SK-N-DZ (cell line): Measurements from ENCODE around the gene PORCN. TPM values are rescaled to one million over a fixed set of nuclear protein-coding genes. Genes with fewer than 3 reads are reported as not detected.

Experiments
- DNase-seq: peaks from one replicate; pipeline ENCODE4 v3.0.0-alpha.2; 2015; ENCODE audit warnings: low spot score
- polyA plus RNA-seq, 2 experiments: library from polyadenylated mRNA; depleted of rRNA; stranded (reverse); fragments of >200 nt; gene quantifications; 2 replicates each; pipeline ENCODE4 v1.2.3, GENCODE V29; 2014

The PORCN gene
- polyA plus RNA-seq (2014; cell fraction: cytosol; rRNA removed): 9.7 and 12.9 TPM in 2 replicates
- polyA plus RNA-seq (2014; cell fraction: nucleus; rRNA removed): 18.7 and 28.0 TPM in 2 replicates

DNA sequence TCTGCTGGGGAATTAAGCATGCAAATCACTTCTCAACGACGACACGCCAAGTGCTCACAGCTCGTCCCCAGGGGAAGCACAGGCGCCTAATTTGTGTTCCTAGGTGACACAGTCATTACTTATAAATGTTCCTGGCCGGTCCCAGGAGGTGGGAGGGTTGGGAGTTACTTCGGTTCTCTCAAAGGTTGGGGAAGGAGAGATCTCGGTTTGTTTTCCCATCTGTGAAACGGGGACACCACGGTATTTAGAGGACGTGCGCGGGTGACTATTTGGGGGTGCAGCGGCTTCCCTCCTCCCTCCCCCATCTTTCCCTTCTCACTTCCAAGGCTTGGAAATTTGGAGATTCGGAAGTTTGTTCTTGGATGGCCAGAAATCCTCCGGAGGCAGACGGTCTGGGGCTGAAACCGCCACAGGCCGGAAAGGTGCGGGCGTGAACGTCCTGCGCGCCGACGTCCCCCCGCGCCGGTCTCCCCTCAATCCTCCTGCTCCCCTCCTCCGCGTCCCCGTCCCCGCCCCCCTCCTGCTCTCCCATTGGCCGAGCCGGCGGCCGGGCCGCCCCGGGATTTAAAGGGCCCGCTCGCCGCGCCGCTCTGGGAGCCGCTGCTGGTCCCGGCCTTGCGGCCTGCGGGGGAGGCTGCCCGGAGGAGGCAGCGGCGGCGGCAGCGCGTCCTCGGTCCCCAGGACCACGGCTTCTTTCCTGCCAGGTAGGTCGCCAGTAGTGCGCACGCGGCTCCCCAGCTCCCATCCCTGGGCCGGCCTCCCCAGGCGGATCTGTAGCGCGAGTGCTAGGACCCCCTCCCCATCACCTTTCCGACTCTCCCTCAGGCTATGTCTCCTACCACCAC is at the start of gene PORCN:
Gene PORCN (plus strand): TSS at position 593 of the 845 bp plus-strand sequence. CDS start 829 bp downstream, outside the sequence.
- DNase-seq: peak; percentile 47

DNA sequence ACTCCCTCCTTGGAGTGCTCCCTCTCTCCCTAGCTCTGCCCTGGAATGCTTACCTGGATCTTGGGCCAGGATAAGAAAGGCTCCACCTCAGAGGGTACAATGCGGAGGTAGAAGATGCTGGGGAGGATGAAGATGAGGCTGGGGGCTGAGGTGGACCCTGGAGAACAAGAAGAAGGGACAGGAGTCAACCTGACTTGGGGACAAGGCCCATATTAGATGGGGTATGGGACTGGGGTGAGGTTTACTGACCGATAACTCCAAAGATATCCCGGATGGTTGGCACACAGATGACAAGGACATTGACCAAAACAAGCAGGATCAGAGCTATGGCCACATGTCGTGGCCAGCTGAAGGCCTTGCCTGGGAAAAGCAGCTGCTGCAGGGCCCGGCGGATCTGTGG is 49.3 kb upstream of the PORCN start:
- no peak for DNase-seq

DNA sequence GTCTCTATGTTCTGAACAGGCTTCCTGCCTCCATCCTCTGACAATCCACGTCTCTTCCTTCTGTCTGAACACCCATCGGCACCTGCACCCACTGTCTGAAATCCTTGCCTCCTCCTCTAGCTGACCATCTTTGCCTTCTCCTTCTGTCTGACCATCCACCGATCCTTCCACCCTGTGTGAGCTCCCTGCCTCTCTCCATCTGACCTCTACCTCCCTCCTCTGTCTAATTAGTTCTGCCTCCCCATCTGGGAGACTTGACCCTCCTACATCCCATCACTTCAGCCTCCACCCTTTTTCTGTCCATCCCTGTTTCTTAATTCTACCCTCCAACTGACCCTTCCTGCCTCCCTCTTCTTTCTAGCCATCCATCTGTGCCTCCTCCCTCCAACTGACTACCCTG is 48.8 kb upstream of the PORCN start:
- DNase-seq: no peak

DNA sequence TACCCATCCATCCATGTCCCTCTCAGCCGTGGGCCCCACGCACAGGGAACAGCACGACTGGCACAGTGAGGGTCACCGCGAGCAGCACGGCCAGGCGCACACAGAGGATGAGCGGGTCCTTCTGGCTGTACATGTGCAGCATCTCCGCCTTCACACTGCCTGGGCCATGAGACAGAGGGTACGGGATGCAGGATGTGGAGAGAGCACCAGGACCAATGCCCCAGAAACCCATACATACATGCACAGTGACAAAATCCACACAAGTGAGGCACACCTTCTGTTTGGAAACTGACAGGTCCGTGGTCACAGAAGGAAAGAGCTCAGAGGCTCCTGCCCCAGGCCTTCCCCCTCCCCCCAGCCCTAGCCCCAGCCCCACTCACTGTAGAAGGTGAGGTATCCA is 48.2 kb upstream of the PORCN start:
- DNase-seq: no peak

DNA sequence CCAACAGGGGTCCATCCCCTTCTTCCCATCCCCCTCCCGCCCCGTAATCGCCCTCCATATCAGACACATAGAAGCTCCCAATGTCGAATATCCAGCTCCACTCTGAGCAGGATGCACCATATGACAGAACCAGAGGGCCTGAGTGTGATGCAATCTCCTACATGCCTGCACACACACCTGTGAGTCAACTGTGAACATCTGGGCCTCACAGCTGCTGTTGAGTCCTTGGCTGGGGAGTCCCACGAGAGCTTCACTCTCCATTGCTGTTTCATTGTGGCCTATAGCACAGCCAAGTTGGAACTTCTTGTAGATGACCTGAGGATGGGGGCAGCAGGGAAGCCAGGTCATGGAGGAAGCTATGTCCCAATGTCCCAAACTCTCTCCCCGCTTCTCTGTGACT is 47.0 kb upstream of the PORCN start:
- no peak for DNase-seq

DNA sequence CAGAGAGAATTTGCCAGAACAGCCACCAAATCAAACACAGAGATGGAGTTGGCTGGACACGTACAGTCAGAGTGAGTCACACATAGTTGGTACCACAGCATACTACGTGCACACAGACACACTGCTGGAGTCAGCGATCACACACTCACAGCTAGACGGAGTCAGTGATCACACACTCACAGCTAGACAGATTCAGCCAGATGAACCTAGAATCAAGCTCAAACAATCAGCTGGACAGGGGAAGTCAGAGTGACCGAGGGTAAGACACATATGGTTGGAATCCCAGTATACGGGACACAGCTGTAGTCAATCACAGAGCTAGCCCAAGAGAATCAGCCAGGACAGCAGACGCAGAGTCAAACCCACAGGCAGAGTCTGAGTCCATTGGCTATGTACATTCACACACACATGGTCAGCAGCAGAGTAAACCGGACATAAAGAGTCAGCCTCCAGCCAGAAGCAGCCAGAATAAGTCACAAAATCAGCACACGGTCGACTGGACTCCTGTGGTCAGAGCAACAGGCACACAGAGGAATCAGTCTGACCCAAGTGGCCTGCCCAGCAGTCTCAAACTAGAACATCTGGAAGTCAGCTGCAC is 43.4 kb upstream of the PORCN start:
- DNase-seq: no peak

DNA sequence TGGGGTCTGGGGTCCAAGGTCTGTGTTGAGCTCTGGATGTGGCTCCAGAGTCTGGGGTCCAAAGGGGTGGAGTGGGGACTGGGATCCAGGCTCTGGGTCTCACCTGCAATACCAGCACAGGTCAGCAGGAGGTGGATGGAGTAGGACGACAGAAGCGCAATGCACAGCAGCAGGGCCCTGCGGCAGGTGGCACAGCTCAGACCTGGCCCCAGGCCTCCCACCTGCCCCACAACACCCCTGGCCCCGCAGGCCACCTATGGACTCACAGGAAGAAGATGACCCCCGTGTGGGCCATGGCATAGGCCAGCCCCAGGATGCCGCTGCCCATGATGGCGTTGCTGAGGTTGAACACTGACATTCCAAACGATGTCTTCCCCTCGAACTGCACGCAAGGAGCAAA is 42.1 kb upstream of the PORCN start:
- no peak for DNase-seq

DNA sequence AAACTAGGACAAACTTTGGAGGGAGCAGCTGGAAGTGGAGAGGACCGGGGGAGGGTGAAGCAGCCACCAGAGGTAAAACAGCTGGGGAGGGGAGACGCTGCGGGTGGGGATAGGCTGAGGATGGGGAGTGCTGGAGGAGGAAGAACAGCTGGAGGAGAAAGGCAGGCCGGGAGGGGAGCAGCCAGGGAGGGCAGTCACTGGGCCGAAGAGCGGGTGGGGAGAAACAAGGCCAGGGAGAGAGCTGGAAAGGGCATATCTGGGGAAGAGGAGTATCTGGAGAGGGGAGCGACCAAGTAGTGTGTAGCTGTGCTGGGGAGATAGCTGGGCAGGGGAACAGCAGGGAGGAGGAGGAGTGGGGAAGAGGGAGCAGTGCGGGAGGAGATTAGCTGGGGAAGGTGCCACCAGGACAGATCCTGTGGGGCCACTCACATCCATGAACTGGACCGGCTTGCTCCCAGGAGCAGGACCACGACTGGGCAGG is 41.5 kb upstream of the PORCN start:
- no peak for DNase-seq

DNA sequence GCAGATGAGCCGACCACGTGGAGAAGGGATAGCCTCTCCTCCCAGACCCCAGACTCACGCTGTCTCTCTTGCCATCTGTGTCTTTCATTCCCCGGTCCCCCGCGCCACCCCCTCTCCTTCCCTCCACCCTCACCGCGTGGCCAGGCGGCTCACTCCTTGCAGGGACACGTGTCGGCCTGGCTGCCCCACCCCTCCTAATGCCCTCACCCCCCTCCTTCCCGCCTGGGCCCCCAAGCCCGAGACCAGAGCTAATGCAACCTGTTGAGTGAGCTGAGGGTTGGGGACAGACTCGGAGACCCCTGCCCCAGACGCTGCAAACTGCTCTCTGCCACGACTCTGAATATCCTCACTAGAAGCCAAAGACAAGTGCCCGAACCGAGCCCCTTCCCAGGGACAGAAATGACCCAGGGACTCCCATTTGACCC is 40.5 kb upstream of the PORCN start:
- peak; percentile 30 for DNase-seq

DNA sequence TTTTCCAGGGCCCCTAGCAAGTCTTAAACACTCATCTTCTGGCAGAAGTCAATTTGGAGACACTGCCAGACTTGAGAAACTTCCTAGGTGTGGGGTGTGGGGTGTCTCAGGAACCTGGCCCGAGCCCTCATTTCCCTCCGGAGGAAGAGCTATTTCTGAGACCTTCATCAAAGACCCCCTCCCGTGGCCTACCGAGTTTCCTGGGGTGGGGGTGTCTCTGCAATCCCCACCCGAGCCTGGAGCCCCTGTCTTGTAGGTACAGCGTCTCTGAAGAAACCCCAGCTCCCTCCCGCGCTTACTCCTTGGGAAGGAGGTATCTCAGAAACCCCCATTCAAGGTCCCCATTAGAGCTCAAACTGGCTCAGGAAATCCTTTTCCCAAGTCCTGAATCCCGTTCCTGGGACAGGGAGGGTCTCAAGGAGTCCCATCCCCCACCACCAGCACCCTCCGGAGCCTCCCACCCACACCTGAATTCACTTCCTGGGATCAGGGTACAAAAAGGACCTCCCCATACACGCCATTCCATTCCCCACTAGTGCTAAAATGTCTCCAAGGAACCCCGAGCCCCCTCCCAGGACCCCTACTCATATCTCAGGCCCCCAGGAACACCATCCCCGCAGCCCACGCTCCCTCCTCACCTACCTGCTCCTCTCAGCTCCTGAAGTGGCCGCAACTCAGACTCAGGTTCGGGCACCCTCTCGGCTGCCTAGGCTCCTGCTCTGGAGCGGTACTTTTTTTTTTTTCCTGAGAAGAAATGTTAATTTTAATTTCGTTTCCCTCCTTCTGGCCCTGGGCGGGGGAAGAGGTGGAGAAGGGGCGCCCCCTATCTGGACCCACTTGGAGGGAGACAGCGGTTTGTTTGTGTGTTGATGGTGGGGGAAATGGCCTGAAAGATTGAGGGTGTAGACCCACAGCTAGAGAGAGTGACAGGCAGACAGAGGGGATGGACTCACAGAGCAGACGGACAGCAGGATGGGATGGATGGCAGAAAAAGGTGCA is 39.8 kb upstream of the PORCN start:
- no peak for DNase-seq

DNA sequence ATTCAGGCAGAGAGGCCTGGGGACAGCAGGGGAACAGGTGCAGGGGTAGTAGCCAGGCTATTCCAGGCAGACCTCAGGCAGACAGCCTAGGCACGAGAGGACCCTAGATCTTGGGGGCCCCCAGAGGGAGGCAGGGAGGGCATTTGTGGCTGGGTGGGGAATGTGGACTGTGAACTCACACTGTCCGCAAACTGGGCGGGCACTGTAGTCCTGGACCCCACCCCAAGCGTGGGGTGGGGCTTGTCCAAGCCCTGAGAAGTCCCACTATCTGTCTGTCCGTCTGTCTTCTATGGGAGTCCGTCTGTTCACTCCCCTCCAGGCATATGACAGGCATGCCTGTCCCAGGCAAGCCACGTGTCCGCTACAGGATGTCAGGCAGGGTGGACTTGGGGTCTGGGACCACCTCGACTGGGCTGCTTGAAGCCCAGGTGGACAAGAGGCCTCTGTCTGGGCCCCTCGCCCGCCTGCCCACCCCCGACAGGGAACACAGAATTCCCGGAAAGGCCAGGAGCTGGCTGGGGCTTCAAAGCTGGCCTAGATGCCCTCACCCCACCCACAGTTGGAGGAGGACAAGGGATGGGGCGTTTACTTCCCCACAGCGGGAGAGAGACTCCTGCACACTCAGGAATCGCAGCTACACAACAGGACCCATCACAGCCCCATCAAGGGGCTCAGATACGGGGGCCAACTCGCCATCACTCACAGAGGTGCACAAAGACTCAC is 38.5 kb upstream of the PORCN start, which contains the start of gene SLC38A5:
Gene SLC38A5 (minus strand): TSS at position 151 of the 723 bp plus-strand sequence. CDS start 2,336 bp downstream, outside the sequence.
- DNase-seq: no peak

DNA sequence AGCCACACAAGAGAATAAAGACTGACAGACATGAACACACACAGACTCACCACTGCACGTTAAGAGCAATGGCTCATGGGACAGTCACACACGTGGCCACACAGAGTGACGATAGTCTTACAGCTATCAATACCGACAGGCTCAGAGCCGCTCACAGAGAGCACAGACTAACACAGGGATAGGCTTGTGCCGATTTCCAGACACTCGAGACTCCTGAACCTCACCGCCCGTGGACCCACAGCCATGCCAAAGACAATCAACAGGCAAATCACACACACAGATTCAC is 38.0 kb upstream of the PORCN start:
- no peak for DNase-seq

DNA sequence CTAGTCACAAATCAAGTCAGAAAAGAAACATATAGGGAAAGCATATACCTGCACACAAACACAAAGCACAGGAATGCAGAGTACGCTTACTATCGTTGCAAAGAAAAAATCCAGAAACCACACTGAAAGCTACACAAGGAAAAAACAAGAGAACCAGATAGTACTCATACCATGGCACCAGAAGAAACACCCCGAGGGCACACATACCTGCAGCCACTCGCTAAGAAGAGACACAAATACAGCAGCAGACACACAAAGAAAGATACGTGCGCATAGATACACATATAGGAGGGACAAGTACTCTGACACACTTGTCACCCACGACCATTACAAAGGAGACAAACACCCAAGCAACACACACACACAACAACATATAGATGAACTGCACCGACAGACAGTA is 37.3 kb upstream of the PORCN start:
- DNase-seq: no peak

DNA sequence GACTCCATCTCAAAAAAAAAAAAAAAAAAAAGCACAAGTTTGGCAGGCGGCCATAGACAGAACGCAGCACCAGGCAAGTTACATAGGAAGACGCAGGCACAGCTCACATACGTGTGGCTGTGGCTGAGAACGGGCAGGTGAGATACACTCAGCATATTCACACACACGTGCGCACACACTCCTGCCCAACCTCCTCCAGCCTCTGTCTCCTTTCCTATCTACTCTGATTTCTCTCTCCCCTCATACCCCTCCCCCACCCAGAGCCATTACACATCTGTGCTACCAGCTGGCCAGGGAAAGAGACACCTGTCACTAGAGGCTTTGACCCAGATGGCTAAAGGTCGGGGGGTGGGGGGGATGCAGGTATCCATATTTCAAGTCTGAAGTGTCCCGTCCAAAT is 36.6 kb upstream of the PORCN start:
- no peak for DNase-seq

DNA sequence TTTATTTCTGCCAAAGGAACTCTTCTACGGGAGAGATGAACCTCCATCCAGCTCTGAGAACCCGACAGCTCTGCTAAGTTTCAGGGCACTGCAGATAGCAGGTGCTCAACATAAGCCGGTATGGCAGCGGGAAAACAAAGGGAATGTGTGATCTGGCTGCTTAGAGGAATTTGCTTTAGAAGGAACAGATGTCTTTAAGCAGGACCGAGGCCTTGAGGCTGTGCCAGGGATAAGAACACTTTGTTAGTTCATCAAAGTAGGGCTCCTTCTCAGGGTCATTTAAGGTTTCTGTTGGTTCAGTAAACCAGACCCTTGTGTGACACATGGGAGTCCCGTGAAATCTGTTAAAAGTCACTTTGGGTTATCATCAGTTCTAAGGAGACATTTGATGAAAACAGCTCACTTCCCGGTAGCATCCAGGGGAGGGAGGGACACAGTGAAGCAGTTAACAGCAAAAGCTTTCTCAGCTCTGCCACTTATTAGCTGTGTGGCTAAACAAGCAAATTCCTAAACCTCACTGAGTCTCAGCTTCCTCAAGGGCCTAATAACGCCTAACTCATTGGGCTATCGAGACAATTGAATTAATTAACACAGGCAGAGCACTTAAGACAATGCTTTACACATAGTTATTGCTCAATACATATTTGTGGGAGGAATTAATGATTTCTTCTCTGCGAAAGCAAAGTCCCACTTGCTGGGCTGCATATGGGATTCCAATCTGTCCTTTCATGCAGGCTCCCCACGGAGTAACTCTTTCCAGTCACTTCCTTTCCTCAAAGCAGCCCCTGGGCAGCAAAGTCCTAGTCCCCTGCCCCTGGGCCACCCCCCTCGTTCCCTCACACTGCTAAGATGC is 35.7 kb upstream of the PORCN start:
- DNase-seq: peak; percentile 37

DNA sequence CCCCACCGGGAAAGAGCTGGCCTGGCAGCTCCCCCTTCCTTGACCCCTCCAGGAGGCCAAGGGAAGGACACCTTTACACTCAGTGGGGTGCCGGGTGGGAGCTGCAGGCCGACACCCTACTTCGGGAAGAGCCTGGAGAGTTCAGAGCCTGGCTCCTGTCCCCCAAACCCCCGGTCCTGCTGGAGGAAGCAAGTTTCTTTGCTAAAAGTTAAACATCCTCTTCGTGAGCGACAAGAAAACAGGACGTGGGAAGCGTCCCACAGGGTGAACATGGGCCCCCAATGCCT is 35.1 kb upstream of the PORCN start:
- no peak for DNase-seq

DNA sequence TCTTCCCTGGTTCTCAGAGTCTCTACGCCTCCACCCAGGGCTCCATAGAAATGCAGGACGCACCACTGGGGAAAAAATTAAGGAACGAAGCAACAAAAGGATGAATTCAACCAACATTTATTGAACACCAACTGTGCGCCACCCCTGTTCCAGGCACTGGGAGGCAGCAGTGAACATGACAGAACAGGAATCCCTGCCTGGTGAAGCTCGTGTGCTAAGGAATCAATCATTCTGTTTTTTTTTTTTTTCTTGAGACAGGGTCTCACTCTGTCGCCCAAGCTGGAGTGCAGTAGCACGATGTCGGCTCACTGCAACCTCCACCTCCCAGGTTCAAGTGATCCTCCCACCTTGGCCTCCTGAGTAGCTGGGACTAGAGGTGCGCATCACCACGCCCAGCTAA is 34.7 kb upstream of the PORCN start:
- no peak for DNase-seq

DNA sequence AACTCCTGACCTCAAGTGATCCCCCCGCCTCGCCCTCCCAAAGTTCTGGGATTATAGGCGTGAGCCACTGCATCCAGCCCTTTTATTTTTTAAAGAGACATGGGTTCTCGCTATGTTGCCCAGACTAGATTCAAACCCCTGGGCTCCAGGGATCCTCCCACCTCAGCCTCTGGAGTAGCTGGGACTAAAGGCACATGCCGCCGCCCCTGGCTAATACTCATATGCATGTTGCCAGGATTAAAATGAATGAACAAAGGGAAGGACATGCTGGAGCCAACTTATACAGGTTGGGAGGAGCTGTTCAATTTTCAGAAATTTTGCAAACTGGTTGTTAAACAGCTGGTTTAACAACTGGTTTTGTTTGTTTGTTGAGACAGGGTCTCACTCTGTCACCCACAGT is 34.2 kb upstream of the PORCN start:
- no peak for DNase-seq

DNA sequence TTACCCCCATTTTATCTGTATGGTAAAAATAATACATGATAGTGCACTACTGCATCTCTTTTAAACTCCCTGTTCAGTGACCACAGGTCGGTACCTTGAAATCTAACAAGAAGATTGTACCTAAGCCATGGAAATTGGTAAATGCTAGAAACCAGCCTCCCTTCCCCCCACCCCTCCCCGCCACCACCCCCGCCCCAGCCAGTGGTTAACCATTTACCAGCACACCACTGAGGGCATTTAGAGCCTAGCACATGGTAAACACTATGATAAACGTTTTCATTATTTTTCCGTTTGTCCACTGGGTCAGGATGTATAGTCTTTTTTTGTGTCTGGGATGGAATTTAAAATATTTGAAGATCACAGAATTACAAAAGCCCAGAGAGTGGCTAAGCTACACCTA is 33.5 kb upstream of the PORCN start:
- no peak for DNase-seq
